Measurements from ENCODE around the gene OAF.
"Not testable (repeated sequence)": the region's sequence is repeated elsewhere in the genome, so short reads cannot be mapped to it uniquely, and the experiment has no call there.

OAF gene

GRCh38 chr11:120244476-120245365 is 33.9 kb downstream of the OAF start:
- no peak for DNase-seq (ENCODE audit: low read depth)

DNA sequence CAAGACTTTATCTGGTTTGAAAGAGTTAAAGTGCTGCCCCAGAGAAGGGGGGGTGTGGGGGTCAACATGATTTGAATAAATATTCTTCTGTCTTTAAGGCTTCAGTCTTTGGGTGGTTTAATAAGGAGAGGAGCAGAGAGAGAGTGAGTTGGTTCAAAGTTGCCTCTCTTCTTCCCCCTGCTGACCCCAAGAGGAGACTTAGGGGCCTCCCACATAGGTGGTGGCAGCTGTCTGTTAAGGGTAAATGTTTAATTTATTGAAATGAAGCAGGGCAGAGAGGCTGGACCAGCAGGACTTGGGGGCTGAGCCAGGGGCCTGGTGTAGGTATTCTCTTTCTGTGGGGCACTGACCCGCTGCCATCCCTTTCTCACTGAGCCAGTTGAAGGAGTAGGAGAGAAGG is 34.6 kb downstream of the OAF start:
- DNase-seq (ENCODE audit: low read depth): no peak

GRCh38 chr11:120248551-120249278 is 37.9 kb downstream of the OAF start:
- DNase-seq (ENCODE audit: low read depth): no peak

- DNase-seq (ENCODE audit: low read depth): no peak
Measured at GRCh38 chr11:120249279-120250262, 38.7 kb downstream of the OAF start.

DNA sequence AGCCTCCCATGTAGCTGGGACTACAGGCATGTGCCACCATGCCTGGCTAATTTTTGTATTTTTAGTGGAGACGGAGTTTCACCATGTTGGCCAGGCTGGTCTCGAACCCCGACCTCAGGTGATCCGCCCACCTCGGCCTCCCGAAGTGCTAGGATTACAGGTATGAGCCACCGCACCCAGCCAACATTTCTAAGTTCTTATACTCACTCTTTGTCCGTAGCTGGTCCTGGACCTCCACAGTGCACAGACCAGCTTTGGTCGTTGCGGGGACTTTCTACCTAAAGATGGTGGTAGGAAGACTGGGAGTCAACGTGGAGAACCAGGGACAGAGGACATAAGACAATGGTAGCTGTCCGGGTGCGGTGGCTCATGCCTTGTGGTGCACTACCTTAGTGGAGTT is 42.5 kb downstream of the OAF start:
- not testable (repeated sequence) for DNase-seq (ENCODE audit: low read depth)

DNA sequence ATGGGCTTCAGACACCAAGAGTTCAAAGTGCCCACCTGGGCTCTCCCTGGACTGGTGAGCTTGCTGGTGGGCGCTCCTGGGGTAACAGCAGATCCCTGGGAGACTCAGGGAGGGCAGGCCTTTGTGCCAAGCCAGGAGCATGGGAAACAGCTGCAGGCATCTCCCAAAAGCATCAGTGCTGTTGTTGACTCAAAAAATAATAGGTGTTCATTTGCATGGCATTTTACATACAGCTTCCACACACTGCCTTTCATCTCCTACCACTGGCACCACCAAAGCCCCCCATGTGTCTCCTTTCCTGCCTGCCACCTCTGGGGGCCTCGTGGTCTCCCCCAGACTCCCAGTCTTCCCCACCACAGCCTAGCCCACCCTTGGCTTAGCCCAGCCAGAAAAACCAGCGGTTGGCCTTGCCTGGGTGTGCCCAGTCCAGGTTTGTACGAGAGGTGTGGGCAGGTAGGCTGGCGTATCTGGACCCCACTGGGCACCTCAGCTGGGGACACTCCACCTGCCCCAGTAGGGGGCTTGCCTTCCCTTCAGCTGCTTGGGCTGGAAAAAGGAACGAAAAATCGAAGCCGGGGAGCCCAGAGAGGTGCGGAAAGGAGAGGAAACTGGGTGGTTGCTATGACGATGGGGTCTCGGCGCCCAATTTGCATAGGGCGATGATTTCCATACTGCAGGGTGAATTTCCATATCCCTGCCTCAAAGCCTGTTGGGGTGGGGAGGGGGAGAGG is 44.1 kb downstream of the OAF start:
- no peak for DNase-seq (ENCODE audit: low read depth)

DNA sequence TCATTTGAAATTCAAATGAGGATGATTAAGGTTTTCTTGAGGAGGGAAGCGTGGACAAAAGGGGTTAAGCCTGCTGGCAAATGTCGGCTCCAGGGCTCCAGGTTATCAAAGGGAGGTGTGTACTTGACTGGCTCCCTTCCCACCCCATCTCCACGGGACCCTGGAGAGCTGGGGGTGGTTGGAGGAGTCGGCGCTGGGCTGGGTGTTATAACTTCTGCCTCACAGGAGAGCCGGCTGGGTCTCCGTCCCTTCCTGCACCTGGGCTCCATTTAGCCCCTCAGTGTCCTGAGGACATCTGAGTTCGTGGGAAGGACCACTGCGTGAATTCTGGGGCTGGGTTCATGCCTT is 44.7 kb downstream of the OAF start:
- no peak for DNase-seq (ENCODE audit: low read depth)

DNA sequence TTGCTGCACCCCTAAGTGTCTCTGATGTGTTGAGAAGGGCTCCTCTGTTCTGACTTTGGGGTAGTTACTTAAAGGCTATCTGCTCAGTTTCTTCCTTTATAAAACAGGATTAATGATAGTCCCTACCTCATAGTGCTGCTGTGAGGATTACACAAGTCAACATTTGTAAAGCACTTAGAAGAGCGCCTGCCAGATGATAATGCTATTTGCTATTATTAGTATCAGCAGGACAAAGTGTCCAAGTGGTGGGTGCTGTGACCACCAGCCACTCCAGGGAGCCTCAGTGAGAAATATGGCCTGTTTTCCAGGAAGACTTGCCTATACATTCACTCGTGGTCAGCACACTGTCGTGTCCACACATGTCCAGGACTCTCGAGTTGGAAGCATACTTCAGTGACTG is 45.3 kb downstream of the OAF start:
- DNase-seq (ENCODE audit: low read depth): no peak

DNA sequence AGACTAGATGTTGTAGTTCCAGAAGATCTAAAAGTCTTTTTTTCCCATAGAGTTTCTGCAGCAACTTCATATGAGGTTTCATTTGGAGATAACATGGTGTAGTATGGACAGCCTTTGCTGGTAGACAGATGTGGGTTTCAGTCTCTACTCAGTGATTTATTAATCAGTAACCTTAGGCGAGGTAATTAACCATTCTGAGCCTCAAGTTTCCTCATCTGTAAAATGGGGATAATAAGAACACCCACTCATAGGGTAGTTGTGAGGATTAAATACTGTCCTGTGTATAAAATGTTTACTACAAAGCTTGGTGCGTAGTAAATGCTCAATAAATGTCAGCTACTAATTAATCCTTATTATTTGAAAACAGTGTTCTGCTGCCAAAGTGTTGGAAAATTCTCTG is 45.9 kb downstream of the OAF start:
- no peak for DNase-seq (ENCODE audit: low read depth)

GRCh38 chr11:120257346-120257745 is 46.5 kb downstream of the OAF start:
- no peak for DNase-seq (ENCODE audit: low read depth)

DNA sequence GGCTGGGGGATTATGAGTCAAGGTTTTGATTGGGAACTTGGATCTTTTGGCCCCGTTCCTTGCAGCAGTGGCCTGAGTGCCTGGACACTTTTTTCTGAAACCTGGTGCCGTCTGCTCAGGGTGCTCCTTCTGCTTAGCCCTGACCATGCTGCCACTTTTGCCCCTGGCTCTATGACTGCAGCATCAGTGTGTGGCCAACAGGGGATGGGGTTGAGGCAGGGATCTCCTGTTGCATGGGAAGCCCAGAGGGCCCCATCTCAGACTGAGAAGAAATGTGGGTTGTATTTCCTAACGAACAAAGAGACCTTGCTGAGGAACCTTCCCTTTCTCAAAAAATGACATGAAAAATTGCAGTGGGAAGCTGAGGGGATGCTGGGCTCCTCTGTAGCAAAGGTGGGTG is 47.8 kb downstream of the OAF start:
- DNase-seq (ENCODE audit: low read depth): no peak

GRCh38 chr11:120259241-120259640 is 48.4 kb downstream of the OAF start:
- DNase-seq (ENCODE audit: low read depth): no peak

DNA sequence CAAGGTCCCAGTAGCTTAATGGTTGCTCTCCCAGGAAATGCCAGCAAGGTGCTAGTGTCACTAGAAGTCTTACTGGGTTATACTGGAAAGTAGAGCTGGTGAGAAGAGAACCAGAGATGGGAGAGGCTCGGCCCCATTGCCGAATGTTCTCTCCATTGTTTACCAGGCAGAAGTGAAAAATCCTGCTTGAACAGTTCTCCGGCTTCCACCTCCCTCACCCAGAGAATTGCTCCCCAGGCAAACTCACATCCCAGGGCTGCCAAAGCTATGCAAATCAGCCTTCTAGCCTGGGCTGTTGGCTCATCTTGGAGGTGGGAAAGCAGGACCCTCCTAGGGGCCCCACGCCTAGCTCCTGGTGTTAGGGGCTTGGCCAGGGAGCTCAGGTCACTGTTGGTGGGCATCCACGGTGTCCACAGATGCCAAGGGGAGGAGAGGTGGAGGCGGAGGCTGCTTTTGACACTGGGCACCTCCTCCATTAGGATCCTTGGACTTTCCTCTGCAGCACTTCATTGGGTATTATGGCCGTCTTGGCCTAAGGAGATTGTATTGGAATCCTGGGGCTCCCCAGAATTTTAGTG is 49.2 kb downstream of the OAF start:
- no peak for DNase-seq (ENCODE audit: low read depth)

- DNase-seq (ENCODE audit: low read depth): no peak
Measured at GRCh38 chr11:120260616-120261015, 49.8 kb downstream of the OAF start.

DNA sequence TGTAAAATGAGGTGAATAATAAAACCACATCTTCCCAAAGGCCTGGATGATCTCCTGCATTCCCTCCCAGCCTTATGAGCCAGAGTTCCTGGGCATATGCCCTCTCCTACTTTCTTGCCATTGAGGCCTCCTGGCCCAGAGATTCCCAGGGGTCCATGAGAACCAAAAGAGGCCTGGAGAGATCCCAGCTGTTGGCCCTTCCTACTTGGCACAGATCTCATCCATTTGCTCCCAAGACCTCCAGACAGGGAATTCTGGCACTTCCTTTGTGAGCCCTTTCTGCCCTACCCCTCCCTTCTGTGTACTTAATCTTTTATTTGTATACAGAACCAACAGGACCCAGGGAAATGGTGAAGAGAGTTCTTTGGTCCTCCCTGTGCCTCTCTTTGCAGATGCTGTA is 50.5 kb downstream of the OAF start:
- no peak for DNase-seq (ENCODE audit: low read depth)

DNA sequence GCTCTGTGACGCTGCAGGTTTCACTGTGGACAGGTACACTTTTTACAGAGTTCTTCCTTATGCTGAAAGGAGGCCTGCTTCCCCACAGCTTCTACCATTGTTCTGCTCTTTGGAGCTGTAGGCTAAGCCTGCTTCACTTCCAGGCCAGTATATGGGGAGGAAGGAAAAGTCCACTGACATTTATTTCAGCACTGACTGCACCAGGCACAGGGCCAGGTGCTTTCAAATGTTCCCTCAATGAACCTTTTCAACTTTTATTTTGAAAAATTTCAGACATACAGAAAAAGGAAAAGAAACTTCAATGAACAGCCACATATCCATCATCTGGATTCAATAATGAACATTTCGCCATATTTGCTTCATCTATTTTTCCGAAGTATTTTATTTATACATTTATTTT is 51.1 kb downstream of the OAF start:
- DNase-seq (ENCODE audit: low read depth): no peak

DNA sequence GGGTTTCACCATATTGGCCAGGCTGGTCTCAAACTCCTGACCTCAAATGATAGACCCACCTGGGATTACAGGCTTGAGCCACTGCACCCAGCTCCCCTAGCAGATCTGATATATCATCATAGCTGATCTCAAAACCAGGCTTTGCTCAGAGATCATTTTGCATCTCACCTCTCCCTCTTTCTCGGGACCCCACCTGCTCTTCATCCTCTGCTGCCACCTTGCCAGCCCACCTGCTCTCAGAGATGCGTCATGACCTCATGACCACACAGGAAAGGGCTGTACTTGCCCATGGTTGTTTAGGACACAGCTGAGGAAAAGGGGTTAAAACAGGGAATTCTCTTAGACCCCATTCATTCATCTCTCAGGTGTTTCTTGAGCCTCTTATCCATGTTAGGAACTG is 56.5 kb downstream of the OAF start:
- DNase-seq (ENCODE audit: low read depth): no peak

DNA sequence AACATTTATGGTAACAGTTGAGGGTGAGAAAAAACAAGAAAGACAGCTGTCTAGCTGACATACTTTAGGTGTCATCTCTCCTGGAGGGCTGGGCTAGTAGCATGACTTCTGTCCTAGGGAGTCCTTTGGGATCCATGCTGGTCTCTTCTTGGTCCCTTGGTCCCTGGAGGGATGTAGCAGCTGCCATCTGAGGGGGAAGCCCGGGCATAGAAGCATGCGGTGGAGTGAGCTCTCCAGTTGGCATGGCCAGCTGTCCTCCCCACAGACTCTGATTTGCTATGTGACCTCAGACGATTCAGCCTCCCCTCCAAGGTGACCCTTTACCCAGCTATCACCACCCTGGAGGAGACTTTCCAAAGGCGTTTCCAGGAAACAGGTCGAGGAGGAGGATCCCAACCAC is 57.9 kb downstream of the OAF start:
- DNase-seq (ENCODE audit: low read depth): no peak

DNA sequence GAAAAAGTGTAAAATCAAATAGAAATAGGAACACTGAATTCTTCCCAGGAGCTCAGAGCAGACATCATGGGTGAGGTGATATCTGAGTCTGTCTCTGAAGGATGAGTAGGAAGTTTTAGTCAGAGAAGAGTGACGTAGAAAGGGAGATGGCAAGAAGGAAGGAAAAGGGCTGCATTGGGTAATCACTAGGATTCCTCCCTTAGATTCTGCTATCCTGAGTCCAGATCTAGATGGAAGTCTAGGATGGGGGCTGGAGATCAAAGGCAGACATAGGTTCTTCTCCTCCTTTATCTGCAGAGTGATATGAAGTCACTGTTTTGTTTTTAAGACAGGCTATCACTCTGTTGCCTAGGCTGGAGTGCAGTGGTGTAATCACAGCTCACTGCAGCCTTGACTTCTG is 59.6 kb downstream of the OAF start:
- DNase-seq (ENCODE audit: low read depth): no peak

- no peak for DNase-seq (ENCODE audit: low read depth)
Measured at GRCh38 chr11:120271672-120272071, 60.8 kb downstream of the OAF start.

GRCh38 chr11:120272303-120272702 is 61.5 kb downstream of the OAF start:
- no peak for DNase-seq (ENCODE audit: low read depth)

All from stimulated activated CD8-positive, alpha-beta memory T cell treated with anti-CD3 and anti-CD28 coated beads, Interleukin-4, amount 100 ng/mL, for 24 hours (primary cell).